NCI-H774 (cell line): ENCODE results near the gene RUNX2.

ENCODE experiments used
- DNase-seq: peaks from one replicate; lab custom pipeline; 2025; lab: John Stamatoyannopoulos, UW

RUNX2 gene

GRCh38 chr6:45487645-45488044, 159.5 kb downstream of the RUNX2 start:
- no peak for DNase-seq

- no peak for DNase-seq
These were observed 160.1 kb downstream of the RUNX2 start for GRCh38 chr6:45488269-45488668.

- DNase-seq = no peak
These were observed 160.8 kb downstream of the RUNX2 start for GRCh38 chr6:45488889-45489288.

- DNase-seq = no peak
These were observed 163.1 kb downstream of the RUNX2 start for GRCh38 chr6:45491048-45491735.

GRCh38 chr6:45491874-45492273, 163.7 kb downstream of the RUNX2 start:
- DNase-seq = no peak

GRCh38 chr6:45493761-45494160, 165.6 kb downstream of the RUNX2 start:
- DNase-seq = no peak

- no peak for DNase-seq
These were observed 166.4 kb downstream of the RUNX2 start for GRCh38 chr6:45494416-45495135.

GRCh38 chr6:45495429-45496084, 167.4 kb downstream of the RUNX2 start:
- no peak for DNase-seq

GRCh38 chr6:45496085-45496433, 167.9 kb downstream of the RUNX2 start:
- DNase-seq = no peak

GRCh38 chr6:45498591-45498990, 170.5 kb downstream of the RUNX2 start:
- no peak for DNase-seq

GRCh38 chr6:45500924-45501816, 173.0 kb downstream of the RUNX2 start:
- no peak for DNase-seq

GRCh38 chr6:45502456-45502855, 174.3 kb downstream of the RUNX2 start:
- DNase-seq = no peak

- peak; percentile 27 for DNase-seq
These were observed 176.8 kb downstream of the RUNX2 start for GRCh38 chr6:45504947-45505346.

- DNase-seq = no peak
These were observed 177.3 kb downstream of the RUNX2 start for GRCh38 chr6:45505470-45505869.

- DNase-seq = no peak
These were observed 179.1 kb downstream of the RUNX2 start for GRCh38 chr6:45507186-45507585.

- no peak for DNase-seq
These were observed 181.3 kb downstream of the RUNX2 start for GRCh38 chr6:45509426-45509825.

- DNase-seq = no peak
These were observed 184.6 kb downstream of the RUNX2 start for GRCh38 chr6:45512717-45513116.

GRCh38 chr6:45513213-45513618, 185.1 kb downstream of the RUNX2 start:
- DNase-seq = peak; percentile 24

GRCh38 chr6:45513843-45514242, 185.7 kb downstream of the RUNX2 start:
- DNase-seq = no peak

GRCh38 chr6:45514454-45515230, 186.5 kb downstream of the RUNX2 start:
- no peak for DNase-seq

GRCh38 chr6:45518013-45518720, 190.0 kb downstream of the RUNX2 start:
- no peak for DNase-seq
